Measurements from ENCODE around the gene GLI3.

GLI3 gene

GRCh38 chr7:42236976-42237810, at the start of gene GLI3:
Gene GLI3, minus strand, starts transcription at chr7:42237209. Its CDS starts 13,956 bp downstream, at chr7:42223253.
- DNase-seq (ENCODE audit: low read depth in 3 of 3): no peak

GRCh38 chr7:42285383-42285824, 48.4 kb upstream of the GLI3 start:
- DNase-seq (ENCODE audit: low read depth in 3 of 3): no peak

- no peak for DNase-seq (ENCODE audit: low read depth in 3 of 3)
Observed at GRCh38 chr7:42283553-42283952, 46.5 kb upstream of the GLI3 start.

- DNase-seq (ENCODE audit: low read depth in 3 of 3): no peak
Observed at GRCh38 chr7:42278344-42278743, 41.3 kb upstream of the GLI3 start.

- DNase-seq (ENCODE audit: low read depth in 3 of 3): no peak
Observed at GRCh38 chr7:42274053-42274452, 37.0 kb upstream of the GLI3 start.

- no peak for DNase-seq (ENCODE audit: low read depth in 3 of 3)
Observed at GRCh38 chr7:42272793-42273665, 36.0 kb upstream of the GLI3 start.

- DNase-seq (ENCODE audit: low read depth in 3 of 3): no peak
Observed at GRCh38 chr7:42269161-42269560, 32.2 kb upstream of the GLI3 start.

- DNase-seq (ENCODE audit: low read depth in 3 of 3): no peak
Observed at GRCh38 chr7:42264702-42265101, 27.7 kb upstream of the GLI3 start.

- DNase-seq (ENCODE audit: low read depth in 3 of 3): no peak
Observed at GRCh38 chr7:42263971-42264370, 27.0 kb upstream of the GLI3 start.

- no peak for DNase-seq (ENCODE audit: low read depth in 3 of 3)
Observed at GRCh38 chr7:42262964-42263363, 26.0 kb upstream of the GLI3 start.

GRCh38 chr7:42254217-42254616, 17.2 kb upstream of the GLI3 start:
- no peak for DNase-seq (ENCODE audit: low read depth in 3 of 3)

GRCh38 chr7:42253316-42253715, 16.3 kb upstream of the GLI3 start:
- DNase-seq (ENCODE audit: low read depth in 3 of 3): no peak

GRCh38 chr7:42250411-42250810, 13.4 kb upstream of the GLI3 start:
- no peak for DNase-seq (ENCODE audit: low read depth in 3 of 3)

GRCh38 chr7:42248579-42248978, 11.6 kb upstream of the GLI3 start:
- no peak for DNase-seq (ENCODE audit: low read depth in 3 of 3)

- no peak for DNase-seq (ENCODE audit: low read depth in 3 of 3)
Observed at GRCh38 chr7:42247301-42247700, 10.3 kb upstream of the GLI3 start.

- no peak for DNase-seq (ENCODE audit: low read depth in 3 of 3)
Observed at GRCh38 chr7:42244828-42245227, 7.8 kb upstream of the GLI3 start.

GRCh38 chr7:42242381-42242780, 5.4 kb upstream of the GLI3 start:
- DNase-seq (ENCODE audit: low read depth in 3 of 3): no peak

GRCh38 chr7:42241424-42241823, 4.4 kb upstream of the GLI3 start:
- DNase-seq (ENCODE audit: low read depth in 3 of 3): no peak

GRCh38 chr7:42240416-42240815, 3.4 kb upstream of the GLI3 start:
- DNase-seq (ENCODE audit: low read depth in 3 of 3): no peak

GRCh38 chr7:42238709-42239366, 1.8 kb upstream of the GLI3 start:
- no peak for DNase-seq (ENCODE audit: low read depth in 3 of 3)

GRCh38 chr7:42237811-42238541, 967 bp upstream of the GLI3 start:
- DNase-seq (ENCODE audit: low read depth in 3 of 3): no peak

Measured in stimulated activated CD4-positive, alpha-beta T cell treated with anti-CD3 and anti-CD28 coated beads, TNF-alpha, amount 100 ng/mL, for 4 hours (primary cell).